LNCaP clone FGC (cell line): Measurements from ENCODE around the gene LRRC14B.
A peak's percentile ranks its signal among the peaks of the same experiment; 100 is the strongest.

Experiments used
- DNase-seq: peaks from one replicate; pipeline ENCODE4 v3.0.0-alpha.2; 2011; ENCODE audit warnings: low read depth
- H3K4me3 ChIP-seq: 2 replicates; pipeline ENCODE4 v1.5.1; 2011; ENCODE audit warnings: mild to moderate bottlenecking, low read depth, low read length, control low read depth
- TF ChIP-seq, protein P1 (sequence below): IDR thresholded peaks from 2 replicates; pipeline ENCODE4 v1.5.1; 2012; ENCODE audit warnings: mild to moderate bottlenecking; ENCODE audit not compliant: control insufficient read depth, insufficient read depth; ENCODE audit errors: extremely low read depth

Gene LRRC14B

GRCh38 chr5:182126-182525 lies 9.2 kb upstream of the LRRC14B start:
- DNase-seq, result no peak
- TF ChIP-seq, protein P1, sequence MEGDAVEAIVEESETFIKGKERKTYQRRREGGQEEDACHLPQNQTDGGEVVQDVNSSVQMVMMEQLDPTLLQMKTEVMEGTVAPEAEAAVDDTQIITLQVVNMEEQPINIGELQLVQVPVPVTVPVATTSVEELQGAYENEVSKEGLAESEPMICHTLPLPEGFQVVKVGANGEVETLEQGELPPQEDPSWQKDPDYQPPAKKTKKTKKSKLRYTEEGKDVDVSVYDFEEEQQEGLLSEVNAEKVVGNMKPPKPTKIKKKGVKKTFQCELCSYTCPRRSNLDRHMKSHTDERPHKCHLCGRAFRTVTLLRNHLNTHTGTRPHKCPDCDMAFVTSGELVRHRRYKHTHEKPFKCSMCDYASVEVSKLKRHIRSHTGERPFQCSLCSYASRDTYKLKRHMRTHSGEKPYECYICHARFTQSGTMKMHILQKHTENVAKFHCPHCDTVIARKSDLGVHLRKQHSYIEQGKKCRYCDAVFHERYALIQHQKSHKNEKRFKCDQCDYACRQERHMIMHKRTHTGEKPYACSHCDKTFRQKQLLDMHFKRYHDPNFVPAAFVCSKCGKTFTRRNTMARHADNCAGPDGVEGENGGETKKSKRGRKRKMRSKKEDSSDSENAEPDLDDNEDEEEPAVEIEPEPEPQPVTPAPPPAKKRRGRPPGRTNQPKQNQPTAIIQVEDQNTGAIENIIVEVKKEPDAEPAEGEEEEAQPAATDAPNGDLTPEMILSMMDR, result no peak
- no peak overlapping the region for H3K4me3 ChIP-seq

GRCh38 chr5:184471-184870 lies 6.8 kb upstream of the LRRC14B start:
- no peak for DNase-seq
- no peak overlapping the region for H3K4me3 ChIP-seq
- TF ChIP-seq, protein P1, result no peak

DNA sequence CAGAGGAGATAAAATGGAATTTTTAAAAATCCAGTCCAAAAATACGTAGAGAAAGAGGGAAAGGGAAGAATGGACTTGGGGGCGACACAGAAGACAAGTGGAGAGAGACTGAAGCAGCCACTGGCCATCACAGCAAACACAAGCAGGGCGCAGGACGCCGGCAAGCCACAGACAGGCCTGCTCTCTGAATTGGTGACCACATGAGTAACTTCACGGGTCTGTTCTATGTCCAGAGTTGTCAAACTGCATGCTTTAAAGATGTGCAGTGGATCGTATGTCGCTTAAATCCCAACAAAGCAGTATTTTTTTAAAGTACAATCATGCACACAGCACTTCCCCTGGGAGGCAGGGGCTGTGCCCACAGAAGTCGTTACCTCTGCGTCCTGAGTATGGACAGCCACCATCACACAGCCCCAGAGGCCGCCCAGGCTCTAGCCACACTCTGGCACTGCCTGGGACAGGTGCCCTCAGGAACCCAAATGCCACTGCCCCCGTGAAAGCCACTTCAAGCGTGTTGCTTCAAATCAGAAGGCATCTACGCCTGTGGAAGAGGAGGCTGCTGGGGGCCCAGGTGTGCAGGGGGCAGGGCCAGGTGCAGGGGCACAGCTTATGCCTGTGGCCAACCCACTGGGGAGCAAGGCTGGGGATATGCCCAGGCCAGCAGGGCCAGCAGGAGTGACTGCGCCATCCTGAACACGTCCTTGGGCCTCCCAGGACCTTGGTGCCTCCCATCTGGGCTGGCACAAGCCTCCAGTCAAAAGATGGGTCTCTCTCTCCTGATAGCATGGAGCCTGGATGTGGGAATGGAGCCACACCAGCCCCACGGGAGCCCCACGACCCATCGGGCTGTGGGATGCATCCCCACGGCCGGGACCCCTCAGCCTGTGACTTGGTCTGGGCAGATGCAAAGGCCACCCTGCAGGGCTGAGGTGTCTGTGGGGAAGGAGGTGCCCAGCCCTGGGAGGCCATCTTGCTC lies 5.9 kb upstream of the LRRC14B start:
- no peak overlapping the region for H3K4me3 ChIP-seq
- TF ChIP-seq, protein P1, result no peak
- no peak for DNase-seq

- no peak overlapping the region for H3K4me3 ChIP-seq
- TF ChIP-seq, protein P1, result no peak
- no peak for DNase-seq
These were observed 4.9 kb upstream of the LRRC14B start for GRCh38 chr5:186091-187041.

- no peak for DNase-seq
- no peak overlapping the region for H3K4me3 ChIP-seq
- TF ChIP-seq, protein P1, result no peak
These were observed 4.3 kb upstream of the LRRC14B start for GRCh38 chr5:187042-187431.

DNA sequence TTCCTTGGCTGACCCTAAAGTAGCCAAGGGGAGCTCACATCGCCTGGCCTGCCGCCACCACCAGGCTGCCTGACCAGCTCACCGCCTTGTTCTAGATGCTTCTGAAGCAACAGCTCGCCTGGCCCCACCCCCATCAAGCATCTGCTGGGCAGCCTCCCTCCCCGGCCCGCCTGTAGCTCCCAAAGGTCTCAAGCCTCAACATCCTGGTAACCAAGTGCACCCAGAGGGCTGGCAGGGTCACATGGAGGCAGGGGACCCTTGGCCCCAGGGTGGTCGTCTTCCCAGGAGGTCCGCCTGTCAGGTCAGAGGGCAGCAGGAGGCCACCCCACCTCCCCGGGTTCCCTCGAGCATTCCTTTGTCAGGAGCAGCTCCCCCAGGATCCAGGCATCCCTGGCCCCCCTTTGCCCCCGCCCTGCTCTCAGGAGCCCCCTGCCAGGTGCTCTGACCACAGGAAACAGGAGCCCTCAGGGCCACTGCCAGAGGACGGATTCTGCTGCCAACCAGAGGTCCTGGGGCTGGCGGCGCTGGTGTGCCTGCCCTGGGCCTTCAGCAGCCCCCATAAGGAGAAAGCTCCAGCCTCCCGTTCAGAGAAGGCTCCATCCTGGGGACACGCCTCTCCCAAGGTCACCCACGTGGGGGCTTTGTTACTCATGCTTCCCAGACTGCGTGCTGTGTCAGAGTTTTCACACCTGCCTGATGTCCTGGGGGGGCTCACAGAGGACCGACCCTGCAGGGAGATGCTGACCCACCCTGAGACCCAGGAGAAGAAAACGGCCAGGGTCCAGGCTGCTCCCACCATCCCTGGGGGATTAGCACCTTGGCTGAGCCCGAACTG lies 3.5 kb upstream of the LRRC14B start:
- 0 out of 2 replicates have a peak overlapping the region, but pooled peaks have one; percentile 27 for H3K4me3 ChIP-seq
- DNase-seq, result no peak
- TF ChIP-seq, protein P1, result no peak
